ENCODE results near the gene TMEM214. TPM values are rescaled to one million over a fixed set of nuclear protein-coding genes. Genes with fewer than 3 reads are reported as not detected.

The TMEM214 gene
- total and polyA plus RNA-seq, 8 donors, result 17.1 to 206 (median 35.6) TPM

DNA sequence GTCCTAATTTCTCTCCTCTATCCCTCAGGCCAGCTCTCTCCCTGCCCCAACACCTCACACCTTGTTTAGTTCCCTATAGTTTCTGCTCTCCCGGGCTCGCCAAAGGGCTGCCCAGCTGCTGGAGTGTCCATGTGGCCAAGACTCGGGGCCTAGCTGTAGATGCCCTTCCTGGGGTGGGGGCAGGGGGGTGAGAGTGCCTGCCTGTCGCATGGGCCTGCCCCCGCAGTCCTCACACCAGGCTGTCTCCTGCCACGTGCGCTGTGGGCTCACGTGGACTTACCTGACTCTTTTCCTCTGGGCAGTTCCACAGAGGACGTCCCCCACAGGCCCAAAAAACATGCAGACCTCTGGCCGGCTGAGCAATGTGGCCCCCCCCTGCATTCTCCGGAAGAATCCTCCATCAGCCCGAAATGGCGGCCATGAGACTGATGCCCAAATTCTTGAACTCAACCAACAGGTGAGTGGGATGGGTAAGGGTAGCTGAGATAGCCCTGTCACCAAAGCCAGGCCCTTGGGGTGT is 7.4 kb upstream of the TMEM214 start:
- H3K27me3 ChIP-seq, result no peaks in the 10 kb centered on the region
- H3K9me3 ChIP-seq, result no peaks in the 10 kb centered on the region
- H3K36me3 ChIP-seq, result peaks cover 25 to 73% (median 66%) of the 10 kb centered on the region in 4 donors
- intact Hi-C loops (cut with DNase I; ENCODE audit: low total_unique reads), result no loop called here
- TF ChIP-seq POLR2AphosphoS5 (IDR thresholded peaks at IDR 0.05) (no peak), EP300 (IDR thresholded peaks at IDR 0.05) (no peak), POLR2A (IDR thresholded peaks at IDR 0.05) (no peak)
- TF ChIP-seq, protein P1, sequence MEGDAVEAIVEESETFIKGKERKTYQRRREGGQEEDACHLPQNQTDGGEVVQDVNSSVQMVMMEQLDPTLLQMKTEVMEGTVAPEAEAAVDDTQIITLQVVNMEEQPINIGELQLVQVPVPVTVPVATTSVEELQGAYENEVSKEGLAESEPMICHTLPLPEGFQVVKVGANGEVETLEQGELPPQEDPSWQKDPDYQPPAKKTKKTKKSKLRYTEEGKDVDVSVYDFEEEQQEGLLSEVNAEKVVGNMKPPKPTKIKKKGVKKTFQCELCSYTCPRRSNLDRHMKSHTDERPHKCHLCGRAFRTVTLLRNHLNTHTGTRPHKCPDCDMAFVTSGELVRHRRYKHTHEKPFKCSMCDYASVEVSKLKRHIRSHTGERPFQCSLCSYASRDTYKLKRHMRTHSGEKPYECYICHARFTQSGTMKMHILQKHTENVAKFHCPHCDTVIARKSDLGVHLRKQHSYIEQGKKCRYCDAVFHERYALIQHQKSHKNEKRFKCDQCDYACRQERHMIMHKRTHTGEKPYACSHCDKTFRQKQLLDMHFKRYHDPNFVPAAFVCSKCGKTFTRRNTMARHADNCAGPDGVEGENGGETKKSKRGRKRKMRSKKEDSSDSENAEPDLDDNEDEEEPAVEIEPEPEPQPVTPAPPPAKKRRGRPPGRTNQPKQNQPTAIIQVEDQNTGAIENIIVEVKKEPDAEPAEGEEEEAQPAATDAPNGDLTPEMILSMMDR (IDR thresholded peaks at IDR 0.05), result no peak
- DNase-seq, result no peak
- H3K4me3 ChIP-seq, result no peak overlapping the region
- H3K27ac ChIP-seq, result no peak overlapping the region
- WGBS, 5 donors, result 89 to 98% (median 92%) methylated on average over 5 to 13 of the region's 13 CpGs
- H3K4me1 ChIP-seq, result peaks cover 0 to 17% (median 12%) of the 10 kb centered on the region in 4 donors

DNA sequence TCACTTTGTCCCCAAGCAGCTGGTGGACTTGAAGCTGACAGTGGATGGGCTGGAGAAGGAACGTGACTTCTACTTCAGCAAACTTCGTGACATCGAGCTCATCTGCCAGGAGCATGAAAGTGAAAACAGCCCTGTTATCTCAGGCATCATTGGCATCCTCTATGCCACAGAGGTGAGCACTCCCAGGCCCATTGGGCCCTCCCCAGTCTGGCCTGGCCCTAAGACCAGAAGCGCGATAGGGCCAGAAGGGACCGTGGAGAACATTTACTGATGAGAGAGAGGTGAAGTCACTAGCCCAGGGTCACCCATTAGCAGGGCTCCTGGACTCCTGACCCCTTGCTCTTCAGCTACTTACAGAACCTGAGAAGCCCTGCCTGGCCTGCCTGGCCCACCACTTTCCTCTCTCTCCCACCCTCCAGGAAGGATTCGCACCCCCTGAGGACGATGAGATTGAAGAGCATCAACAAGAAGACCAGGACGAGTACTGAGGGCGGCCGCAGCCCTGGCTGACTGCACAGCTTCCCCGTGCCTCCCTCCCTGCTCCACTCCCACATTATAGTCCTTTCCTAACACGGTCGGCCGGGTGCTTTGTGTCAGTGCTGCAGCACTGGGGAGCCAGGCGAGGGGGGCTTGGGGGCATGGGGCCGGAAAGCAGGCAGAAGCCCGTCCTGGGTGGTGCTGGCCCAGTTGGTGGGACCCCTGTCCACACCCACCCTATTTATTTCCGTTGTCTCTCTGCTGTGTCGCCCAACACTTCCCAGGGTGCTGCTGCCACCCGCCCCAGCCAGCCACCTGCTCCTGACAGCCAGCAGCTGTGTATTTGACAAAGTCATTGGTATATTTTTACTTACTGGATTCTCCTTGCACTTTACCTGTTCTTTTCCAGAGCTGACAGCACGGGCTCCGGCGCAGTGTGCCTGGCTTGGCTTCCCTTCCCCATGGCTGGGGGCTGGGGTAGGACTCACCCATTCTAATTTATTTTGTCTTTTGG is 6.6 kb upstream of the TMEM214 start:
- 91 to 94% (median 91%) methylated on average over 24 of the region's 24 CpGs for whole genome bisulfite sequencing, 5 donors
- DNase-seq, result no peak
- H3K4me3 ChIP-seq, result no peak overlapping the region
- no peaks in the 10 kb centered on the region for H3K9me3 ChIP-seq
- H3K4me1 ChIP-seq, result peaks cover 0 to 9% (median 7%) of the 10 kb centered on the region in 4 donors
- no peak overlapping the region for H3K27ac ChIP-seq
- H3K27me3 ChIP-seq, result no peaks in the 10 kb centered on the region
- TF ChIP-seq EP300 (IDR thresholded peaks at IDR 0.05), result no peak
- TF ChIP-seq, protein P1 (IDR thresholded peaks at IDR 0.05), result no peak
- no peak for TF ChIP-seq POLR2AphosphoS5 (IDR thresholded peaks at IDR 0.05)
- TF ChIP-seq POLR2A (IDR thresholded peaks at IDR 0.05), result no peak
- peaks cover 25 to 73% (median 66%) of the 10 kb centered on the region in 4 donors for H3K36me3 ChIP-seq
- intact Hi-C loops (cut with DNase I; ENCODE audit: low total_unique reads), result no loop called here

DNA sequence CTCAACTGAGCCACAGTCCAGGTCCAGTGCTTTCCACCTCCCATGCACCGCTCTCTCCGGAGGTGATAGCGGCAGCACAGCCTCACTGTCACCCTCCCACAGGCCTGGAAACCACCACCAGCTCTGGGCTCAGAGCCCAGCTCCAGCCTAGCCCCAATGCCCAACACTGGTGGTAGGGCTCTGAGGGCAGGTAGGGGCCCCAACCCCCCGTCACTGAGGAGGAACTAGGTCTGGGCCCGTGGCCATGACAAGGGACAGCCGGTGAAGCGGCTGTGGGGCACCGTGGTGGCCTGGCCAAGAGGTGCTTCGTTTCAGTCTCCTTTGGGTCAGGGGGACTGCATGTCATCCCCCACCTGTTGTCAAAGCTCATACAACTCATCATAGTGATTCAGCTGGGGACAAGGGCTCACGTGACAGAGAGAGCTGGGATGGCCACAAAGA is 5.5 kb upstream of the TMEM214 start:
- no peak overlapping the region for H3K27ac ChIP-seq
- intact Hi-C loops (cut with DNase I; ENCODE audit: low total_unique reads), result no loop called here
- TF ChIP-seq POLR2A (IDR thresholded peaks at IDR 0.05) (no peak), EP300 (IDR thresholded peaks at IDR 0.05) (no peak), POLR2AphosphoS5 (IDR thresholded peaks at IDR 0.05) (no peak)
- TF ChIP-seq, protein P1 (IDR thresholded peaks at IDR 0.05), result no peak
- peaks cover 25 to 68% (median 64%) of the 10 kb centered on the region in 4 donors for H3K36me3 ChIP-seq
- DNase-seq, result no peak
- H3K4me1 ChIP-seq, result peaks cover 0 to 9% (median 8%) of the 10 kb centered on the region in 4 donors
- H3K27me3 ChIP-seq, result no peaks in the 10 kb centered on the region
- H3K4me3 ChIP-seq, result no peak overlapping the region
- H3K9me3 ChIP-seq, result no peaks in the 10 kb centered on the region
- 89 to 94% (median 93%) methylated on average over 9 to 10 of the region's 10 CpGs for WGBS, 5 donors

DNA sequence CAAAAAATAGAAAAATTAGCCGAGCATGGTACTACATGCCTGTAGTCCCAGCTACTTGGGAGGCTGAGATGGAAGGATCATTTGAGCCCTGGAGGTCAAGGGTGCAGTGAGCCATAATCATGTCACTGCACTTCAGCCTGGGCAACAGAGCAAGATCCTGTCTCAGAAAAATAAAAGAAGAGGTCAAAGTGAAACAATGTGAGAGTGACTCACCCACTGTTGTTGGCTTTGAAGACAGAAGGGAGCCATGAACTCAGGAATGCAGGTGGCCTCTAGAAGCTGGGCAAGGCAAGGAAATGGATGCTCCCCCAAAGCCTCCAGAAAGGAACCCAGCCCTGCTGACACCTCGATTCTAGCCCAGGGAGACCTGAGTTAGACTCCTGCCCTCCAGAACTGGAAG is 3.7 kb upstream of the TMEM214 start:
- TF ChIP-seq, protein P1 (IDR thresholded peaks at IDR 0.05), result no peak
- TF ChIP-seq EP300 (IDR thresholded peaks at IDR 0.05) (no peak), POLR2A (IDR thresholded peaks at IDR 0.05) (no peak), POLR2AphosphoS5 (IDR thresholded peaks at IDR 0.05) (no peak)

More for the DNA sequence above, 3.7 kb upstream of the TMEM214 start:
- DNase-seq, result no peak
- H3K9me3 ChIP-seq, result no peaks in the 10 kb centered on the region
- H3K4me3 ChIP-seq, result no peak overlapping the region
- H3K4me1 ChIP-seq, result peaks cover 6 to 21% (median 18%) of the 10 kb centered on the region in 4 donors
- no peak overlapping the region for H3K27ac ChIP-seq
- peaks cover 12 to 50% (median 46%) of the 10 kb centered on the region in 4 donors for H3K36me3 ChIP-seq
- intact Hi-C loops (cut with DNase I; ENCODE audit: low total_unique reads), result no loop called here
- WGBS, 5 donors, result 79 to 100% (median 87%) methylated on average over 2 of the region's 2 CpGs
- no peaks in the 10 kb centered on the region for H3K27me3 ChIP-seq

Measured in stomach (tissue), 9 donors.